Uterus (tissue), 4 donors: Measurements from ENCODE around the gene NT5DC3. TPM values are rescaled to one million over a fixed set of nuclear protein-coding genes. Genes with fewer than 3 reads are reported as not detected.
A peak's percentile ranks its signal among the peaks of the same experiment; 100 is the strongest.

Experiments used
- DNase-seq, 2 donors: peaks; one replicate each; pipeline ENCODE4 v3.0.0-alpha.2; 2019 to 2020
- H3K27ac ChIP-seq, 2 donors: fragments of 200-600 bp; sonication (generic); 1 replicate in 1 of 2; 2 replicates in 1 of 2; pipeline ENCODE4 v1.5.1; 2016 to 2018
- H3K27me3 ChIP-seq, 2 donors: fragments of 200-600 bp; sonication (generic); one replicate each; pipeline ENCODE4 v1.5.1; 2018 to 2019; ENCODE audit warnings: control low read depth in 1 of 2
- H3K36me3 ChIP-seq, 2 donors: fragments of 200-600 bp; sonication (generic); one replicate each; pipeline ENCODE4 v1.5.1; 2019; ENCODE audit warnings: control low read depth in 1 of 2
- H3K4me1 ChIP-seq, 2 donors: fragments of 200-600 bp; sonication (generic); one replicate each; pipeline ENCODE4 v1.5.1; 2018 to 2019; ENCODE audit warnings: control low read depth in 1 of 2
- H3K4me3 ChIP-seq, 2 donors: fragments of 200-600 bp; sonication (generic); 1 replicate in 1 of 2; 2 replicates in 1 of 2; pipeline ENCODE4 v1.5.1; 2018 to 2019; ENCODE audit warnings: mild to moderate bottlenecking in 1 of 2
- H3K9me3 ChIP-seq, 2 donors: fragments of 200-600 bp; sonication (generic); one replicate each; pipeline ENCODE4 v1.5.1; 2019; ENCODE audit warnings: control low read depth in 1 of 2
- CTCF ChIP-seq, 4 experiments: fragments of 200-600 bp in 2 of 4; fragments of 450-650 bp in 2 of 4; sonication (generic) in 2 of 4; IDR thresholded peaks; one replicate each; pipeline ENCODE4 v1.5.1; 2016 to 2019; ENCODE audit warnings: antibody characterized with exemption in 4 of 4, mild to moderate bottlenecking in 2 of 4, moderate library complexity in 1 of 4
- POLR2A ChIP-seq, 2 donors: fragments of 450-650 bp; IDR thresholded peaks; one replicate each; pipeline ENCODE4 v1.6.1; 2016; ENCODE audit warnings: antibody characterized with exemption in 2 of 2, mild to moderate bottlenecking in 1 of 2, moderate library complexity in 1 of 2
- intact Hi-C: fragments of 100-400 bp; cut with DNase I; formaldehyde crosslinking; loops from one replicate; pipeline ENCODE4 v1.15.1; 2023; ENCODE audit warnings: low total_unique reads
- total RNA-seq, 4 donors: library from RNA; depleted of rRNA in 3 of 4; stranded (reverse); fragments of >200 nt in 3 of 4; gene quantifications; one replicate each; pipeline versions ENCODE4 v1.1.0 to v1.2.4, GENCODE V29; 2014 to 2023
- donor health status: DM: yes; HTN: yes; CAD: no.

NT5DC3 gene
- total RNA-seq, 4 donors from 2014 or later, result 5.6 to 60.9 (median 15.9) TPM

- no peak overlapping the region for H3K4me3 ChIP-seq
- intact Hi-C loops, result no loop called here
- no peak for DNase-seq
- no peaks in the 10 kb centered on the region for H3K36me3 ChIP-seq
- TF ChIP-seq CTCF (IDR thresholded peaks at IDR 0.05), result no peak
- TF ChIP-seq POLR2A (IDR thresholded peaks at IDR 0.05), result no peak
- no peaks in the 10 kb centered on the region for H3K9me3 ChIP-seq
- H3K27ac ChIP-seq, result peak overlapping the region; percentile 59 to 84
- peaks cover 15 to 22% of the 10 kb centered on the region in 2 donors for H3K4me1 ChIP-seq
- no peaks in the 10 kb centered on the region for H3K27me3 ChIP-seq
Observed at GRCh38 chr12:103802586-103802886, 38.5 kb downstream of the NT5DC3 start.

- Histone ChIP-seq H3K9me3 (no peaks in the 10 kb centered on the region), H3K27ac (peak overlapping the region; percentile 59 to 84), H3K4me1 (peaks cover 15 to 22% of the 10 kb centered on the region in 2 donors), H3K4me3 (no peak overlapping the region), H3K36me3 (no peaks in the 10 kb centered on the region), H3K27me3 (no peaks in the 10 kb centered on the region)
- no peak for TF ChIP-seq POLR2A (IDR thresholded peaks at IDR 0.05)
- no peak for TF ChIP-seq CTCF (IDR thresholded peaks at IDR 0.05)
- intact Hi-C loops, result no loop called here
- DNase-seq, result peak; percentile 39 to 45
Observed at GRCh38 chr12:103801709-103802585, 39.1 kb downstream of the NT5DC3 start.

- Histone ChIP-seq H3K4me1 (peaks cover 8 to 22% of the 10 kb centered on the region in 2 donors), H3K9me3 (no peaks in the 10 kb centered on the region), H3K4me3 (no peak overlapping the region), H3K27ac (peak overlapping the region; percentile 59 to 84), H3K27me3 (no peaks in the 10 kb centered on the region), H3K36me3 (no peaks in the 10 kb centered on the region)
- no peak for TF ChIP-seq POLR2A (IDR thresholded peaks at IDR 0.05)
- TF ChIP-seq CTCF (IDR thresholded peaks at IDR 0.05), result no peak
- peak; percentile 57 to 71 for DNase-seq
- intact Hi-C loops, result no loop called here
Observed at GRCh38 chr12:103799857-103800771, 40.9 kb downstream of the NT5DC3 start.

GRCh38 chr12:103799504-103799856 is 41.6 kb downstream of the NT5DC3 start:
- no peak for TF ChIP-seq POLR2A (IDR thresholded peaks at IDR 0.05)
- TF ChIP-seq CTCF (IDR thresholded peaks at IDR 0.05), result no peak
- DNase-seq, result no peak
- no peaks in the 10 kb centered on the region for H3K36me3 ChIP-seq
- intact Hi-C loops, result no loop called here
- no peak overlapping the region for H3K4me3 ChIP-seq
- H3K4me1 ChIP-seq, result peaks cover 8 to 22% of the 10 kb centered on the region in 2 donors
- H3K9me3 ChIP-seq, result no peaks in the 10 kb centered on the region
- peak overlapping the region; percentile 59 to 84 for H3K27ac ChIP-seq
- H3K27me3 ChIP-seq, result no peaks in the 10 kb centered on the region

- no peak overlapping the region for H3K4me3 ChIP-seq
- no peak for TF ChIP-seq CTCF (IDR thresholded peaks at IDR 0.05)
- H3K4me1 ChIP-seq, result peaks cover 8 to 22% of the 10 kb centered on the region in 2 donors
- H3K9me3 ChIP-seq, result no peaks in the 10 kb centered on the region
- H3K27me3 ChIP-seq, result no peaks in the 10 kb centered on the region
- no peaks in the 10 kb centered on the region for H3K36me3 ChIP-seq
- DNase-seq, result no peak
- H3K27ac ChIP-seq, result peak overlapping the region; percentile 59 to 84
- intact Hi-C loops, result no loop called here
Observed at GRCh38 chr12:103798586-103798985, 42.4 kb downstream of the NT5DC3 start.
